ENCODE results near the gene SMURF1. TPM values are rescaled to one million over a fixed set of nuclear protein-coding genes. Genes with fewer than 3 reads are reported as not detected.
"Not testable (repeated sequence)": the region's sequence is repeated elsewhere in the genome, so short reads cannot be mapped to it uniquely, and the experiment has no call there.

Gene SMURF1
- total RNA-seq, 4 donors from 2014 or later = 28.2 to 35.4 (median 31.1) TPM

DNA sequence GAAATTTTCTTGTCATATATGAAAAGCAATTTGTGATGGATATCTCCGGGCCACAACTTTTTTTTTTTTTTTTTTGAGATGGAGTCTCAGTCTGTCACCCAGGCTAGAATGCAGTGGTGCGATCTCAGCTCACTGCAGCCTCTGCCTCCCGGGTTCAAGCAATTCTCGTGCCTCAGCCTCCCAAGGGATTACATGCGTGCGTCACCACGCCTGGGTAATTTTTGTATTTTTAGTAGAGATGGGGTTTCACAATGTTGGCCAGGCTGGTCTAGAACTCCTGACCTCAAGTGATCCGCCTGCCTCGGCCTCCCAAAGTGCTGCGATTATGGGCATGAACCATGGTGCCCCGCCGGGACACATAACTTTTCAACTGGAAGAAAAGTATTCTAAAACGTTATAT lies 40.1 kb downstream of the SMURF1 start:
- Histone ChIP-seq H3K27ac (peak overlapping the region in 2 of 4 donors; percentile 71 to 87), H3K4me1 (peaks cover 0 to 72% (median 26%) of the 10 kb centered on the region in 4 donors)
- not testable (repeated sequence) for H3K4me3 ChIP-seq; DNase-seq (ENCODE audit: low spot score in 2 of 2); H3K27me3 ChIP-seq; H3K36me3 ChIP-seq; H3K9me3 ChIP-seq
- TF ChIP-seq EP300 (IDR thresholded peaks at IDR 0.05) = peak in 1 of 2 donors; percentile 37
- 84% methylated on average over 13 of the region's 13 CpGs for WGBS, 2 donors

DNA sequence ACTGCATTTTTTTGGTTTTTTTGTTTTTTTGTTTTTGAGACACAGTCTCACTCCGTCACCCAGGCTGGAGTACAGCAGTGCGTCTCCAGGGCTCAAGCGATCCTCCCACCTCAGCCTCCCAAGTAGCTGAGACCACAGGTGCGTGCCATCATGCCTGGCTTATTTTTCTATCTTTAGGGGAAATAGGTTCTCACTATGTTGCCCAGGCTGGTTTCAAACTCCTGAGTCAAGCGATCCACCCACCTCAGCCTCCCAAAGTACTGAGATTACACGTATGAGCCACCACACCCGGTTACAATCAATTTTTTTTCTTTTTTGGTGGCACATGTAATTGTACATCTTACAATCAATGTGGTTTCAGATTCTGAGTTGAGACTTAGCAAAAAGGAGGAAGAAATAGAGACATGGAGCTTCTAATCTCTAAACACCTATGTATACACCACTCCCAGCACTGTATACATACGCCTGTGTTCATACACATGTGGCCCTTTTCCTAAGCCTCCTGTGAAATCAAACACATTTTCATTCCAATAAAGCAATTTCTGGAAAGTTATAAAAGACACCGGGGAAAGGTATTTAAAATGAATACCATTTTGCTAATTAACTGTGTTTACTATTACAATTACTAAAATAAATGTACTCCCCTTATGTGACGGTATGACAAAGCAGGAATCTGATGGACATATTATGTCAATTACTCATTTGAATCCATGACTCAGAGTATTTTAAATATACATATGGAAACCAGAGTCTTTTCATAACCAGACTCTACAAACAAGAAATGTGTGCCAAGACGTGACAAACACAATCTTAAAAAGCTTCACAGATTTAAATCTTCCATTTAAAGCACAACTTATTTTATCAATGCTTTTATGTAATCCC lies 40.9 kb downstream of the SMURF1 start:
- Histone ChIP-seq H3K27ac (peak overlapping the region in 2 of 4 donors; percentile 66 to 71), H3K36me3 (no peaks in the 10 kb centered on the region), H3K9me3 (no peaks in the 10 kb centered on the region), H3K4me1 (peaks cover 0 to 73% (median 23%) of the 10 kb centered on the region in 4 donors), H3K4me3 (no peak overlapping the region), H3K27me3 (no peaks in the 10 kb centered on the region)
- TF ChIP-seq EP300 (IDR thresholded peaks at IDR 0.05) = no peak
- TF ChIP-seq, protein P1, sequence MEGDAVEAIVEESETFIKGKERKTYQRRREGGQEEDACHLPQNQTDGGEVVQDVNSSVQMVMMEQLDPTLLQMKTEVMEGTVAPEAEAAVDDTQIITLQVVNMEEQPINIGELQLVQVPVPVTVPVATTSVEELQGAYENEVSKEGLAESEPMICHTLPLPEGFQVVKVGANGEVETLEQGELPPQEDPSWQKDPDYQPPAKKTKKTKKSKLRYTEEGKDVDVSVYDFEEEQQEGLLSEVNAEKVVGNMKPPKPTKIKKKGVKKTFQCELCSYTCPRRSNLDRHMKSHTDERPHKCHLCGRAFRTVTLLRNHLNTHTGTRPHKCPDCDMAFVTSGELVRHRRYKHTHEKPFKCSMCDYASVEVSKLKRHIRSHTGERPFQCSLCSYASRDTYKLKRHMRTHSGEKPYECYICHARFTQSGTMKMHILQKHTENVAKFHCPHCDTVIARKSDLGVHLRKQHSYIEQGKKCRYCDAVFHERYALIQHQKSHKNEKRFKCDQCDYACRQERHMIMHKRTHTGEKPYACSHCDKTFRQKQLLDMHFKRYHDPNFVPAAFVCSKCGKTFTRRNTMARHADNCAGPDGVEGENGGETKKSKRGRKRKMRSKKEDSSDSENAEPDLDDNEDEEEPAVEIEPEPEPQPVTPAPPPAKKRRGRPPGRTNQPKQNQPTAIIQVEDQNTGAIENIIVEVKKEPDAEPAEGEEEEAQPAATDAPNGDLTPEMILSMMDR (IDR thresholded peaks at IDR 0.05) = no peak
- no peak for TF ChIP-seq POLR2A (IDR thresholded peaks at IDR 0.05)
- WGBS, 2 donors = 84 to 87% methylated on average over 11 of the region's 11 CpGs
- no peak for DNase-seq (ENCODE audit: low spot score in 2 of 2)

DNA sequence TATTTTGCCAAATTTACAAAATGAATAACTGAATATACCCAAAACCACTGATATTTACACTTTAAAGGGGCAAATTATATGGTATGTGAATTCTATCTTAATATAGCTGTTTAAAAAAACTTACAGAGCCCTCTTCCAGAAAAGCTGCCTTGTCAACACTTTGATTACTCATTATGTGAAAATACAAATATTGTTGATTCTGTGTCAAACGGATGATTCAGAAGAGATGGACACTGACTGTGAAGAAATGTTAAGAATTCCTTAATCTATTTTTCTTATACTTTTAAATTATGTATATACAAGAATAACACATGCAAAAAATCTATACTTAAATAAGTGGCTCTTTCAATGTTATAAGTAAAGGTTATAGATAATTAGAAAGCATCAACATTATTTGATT lies 41.5 kb downstream of the SMURF1 start:
- no peaks in the 10 kb centered on the region for H3K27me3 ChIP-seq
- no peak for DNase-seq (ENCODE audit: low spot score in 2 of 2)
- H3K4me3 ChIP-seq = no peak overlapping the region
- peaks cover 0 to 67% (median 17%) of the 10 kb centered on the region in 4 donors for H3K4me1 ChIP-seq
- 60 to 69% methylated on average over 1 of the region's 1 CpG for WGBS, 2 donors
- peak overlapping the region in 2 of 4 donors; percentile 66 to 71 for H3K27ac ChIP-seq
- TF ChIP-seq, protein P1 (IDR thresholded peaks at IDR 0.05) = no peak
- TF ChIP-seq POLR2A (IDR thresholded peaks at IDR 0.05) = no peak
- TF ChIP-seq EP300 (IDR thresholded peaks at IDR 0.05) = no peak
- no peaks in the 10 kb centered on the region for H3K36me3 ChIP-seq
- H3K9me3 ChIP-seq = peaks cover 0 to 4% (median 0%) of the 10 kb centered on the region in 4 donors

DNA sequence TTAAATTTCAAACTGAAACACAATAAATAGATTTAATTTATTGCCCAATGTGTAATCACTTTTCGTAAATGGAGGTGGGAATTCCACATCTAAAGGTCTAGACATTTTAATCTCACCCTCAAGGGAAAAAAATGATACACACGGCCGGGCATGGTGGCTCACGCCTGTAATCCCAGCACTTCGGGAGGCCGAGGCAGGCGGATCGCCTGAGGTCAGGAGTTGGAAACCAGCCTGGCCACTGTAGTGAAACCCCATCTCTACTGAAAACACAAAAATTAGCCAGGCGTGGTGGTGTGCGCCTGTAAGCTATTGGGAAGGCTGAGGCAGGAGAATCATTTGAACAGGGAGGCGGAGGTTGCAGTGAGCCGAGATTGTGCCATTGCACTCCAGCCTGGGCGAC lies 42.4 kb downstream of the SMURF1 start:
- WGBS, 2 donors = 86 to 88% methylated on average over 13 of the region's 13 CpGs
- DNase-seq (ENCODE audit: low spot score in 2 of 2); H3K4me3 ChIP-seq; H3K27me3 ChIP-seq; H3K36me3 ChIP-seq; H3K9me3 ChIP-seq: not testable (repeated sequence)
- Histone ChIP-seq H3K4me1 (peaks cover 0 to 69% (median 13%) of the 10 kb centered on the region in 4 donors), H3K27ac (peak overlapping the region in 2 of 4 donors; percentile 41 to 93)

DNA sequence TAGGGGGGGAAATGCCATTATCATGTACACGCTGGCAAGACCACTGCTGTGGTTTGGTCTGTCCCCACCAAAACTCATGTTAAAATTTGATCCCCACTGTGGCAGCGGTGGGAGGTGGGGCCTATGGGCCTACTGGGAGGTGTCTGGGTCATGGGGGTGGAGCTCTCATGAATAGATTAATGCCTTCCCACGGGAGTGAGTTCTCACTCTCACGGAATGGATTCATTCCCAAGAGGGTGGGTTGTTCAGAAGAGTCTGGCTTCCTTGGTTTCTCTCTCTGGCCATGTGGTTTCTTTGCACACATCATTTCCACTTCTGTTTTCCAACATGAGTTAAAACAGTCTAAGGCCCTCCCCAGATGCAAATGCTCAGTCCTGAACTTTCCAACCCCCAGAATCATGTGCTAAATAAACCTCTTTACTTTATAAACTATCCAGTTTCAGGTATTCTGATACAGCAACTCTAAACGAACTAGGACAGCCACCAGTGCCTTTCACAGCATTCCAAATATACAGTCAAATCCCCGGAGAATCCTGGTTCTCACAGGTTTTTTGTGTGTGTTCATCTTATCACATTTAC lies 44.3 kb downstream of the SMURF1 start:
- H3K27ac ChIP-seq = peak overlapping the region; percentile 27 to 93 (median 76)
- 51 to 60% methylated on average over 6 of the region's 6 CpGs for WGBS, 2 donors
- TF ChIP-seq POLR2A (IDR thresholded peaks at IDR 0.05) = no peak
- TF ChIP-seq, protein P1 (IDR thresholded peaks at IDR 0.05) = no peak
- no peak for TF ChIP-seq EP300 (IDR thresholded peaks at IDR 0.05)
- H3K9me3 ChIP-seq = peaks cover 0 to 8% (median 0%) of the 10 kb centered on the region in 4 donors
- H3K4me3 ChIP-seq = no peak overlapping the region
- H3K36me3 ChIP-seq = no peaks in the 10 kb centered on the region
- no peak for DNase-seq (ENCODE audit: low spot score in 2 of 2)
- H3K4me1 ChIP-seq = peaks cover 0 to 72% (median 20%) of the 10 kb centered on the region in 4 donors
- H3K27me3 ChIP-seq = no peaks in the 10 kb centered on the region
